HG02870 (cell line): ENCODE measurements around the gene XYLT2.
"Not testable (repeated sequence)": the region's sequence is repeated elsewhere in the genome, so short reads cannot be mapped to it uniquely, and the experiment has no call there.

ENCODE experiments used
- ATAC-seq: cut with Tn5 transposase; IDR thresholded peaks from one replicate; pipeline ENCODE4 v1.9.1; 2021; ENCODE audit warnings: mild to moderate bottlenecking, moderate library complexity; ENCODE audit not compliant: unreplicated experiment

XYLT2 gene

GRCh38 chr17:50345432-50346312 is at the start of gene XYLT2:
Gene XYLT2 (plus strand): TSS chr17:50346126. CDS start chr17:50346141, 15 bp downstream.
- peak; percentile 71 for ATAC-seq

DNA sequence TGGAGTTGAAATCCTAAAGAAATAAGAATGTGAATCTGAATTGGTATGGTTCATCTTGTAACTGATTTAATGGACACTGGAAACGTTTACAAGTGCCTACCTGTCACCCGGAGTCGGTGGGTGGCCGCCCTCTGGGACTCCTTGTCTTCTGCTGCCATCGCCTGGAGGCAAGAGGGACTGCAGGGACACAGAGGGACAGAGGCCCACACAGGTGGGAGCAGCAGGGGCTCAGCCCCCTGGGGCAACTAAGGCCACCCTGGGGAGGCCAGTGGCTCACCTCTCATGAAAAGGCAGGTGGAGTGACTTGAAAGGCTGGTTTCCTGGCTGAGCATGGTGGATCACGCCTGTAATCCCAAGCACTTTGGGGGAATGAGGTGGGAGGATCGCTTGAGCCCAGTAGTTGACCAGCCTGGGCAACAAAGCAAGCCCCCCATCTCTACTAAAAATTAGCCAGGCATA is 48.5 kb upstream of the XYLT2 start:
- ATAC-seq, result no peak

GRCh38 chr17:50298018-50298417 is 47.9 kb upstream of the XYLT2 start:
- ATAC-seq, result no peak

- ATAC-seq, result no peak
Measured at GRCh38 chr17:50299776-50300175, 46.1 kb upstream of the XYLT2 start.

- ATAC-seq, result not testable (repeated sequence)
Measured at GRCh38 chr17:50300824-50301223, 45.1 kb upstream of the XYLT2 start.

GRCh38 chr17:50301891-50302584 is 43.9 kb upstream of the XYLT2 start:
- no peak for ATAC-seq

DNA sequence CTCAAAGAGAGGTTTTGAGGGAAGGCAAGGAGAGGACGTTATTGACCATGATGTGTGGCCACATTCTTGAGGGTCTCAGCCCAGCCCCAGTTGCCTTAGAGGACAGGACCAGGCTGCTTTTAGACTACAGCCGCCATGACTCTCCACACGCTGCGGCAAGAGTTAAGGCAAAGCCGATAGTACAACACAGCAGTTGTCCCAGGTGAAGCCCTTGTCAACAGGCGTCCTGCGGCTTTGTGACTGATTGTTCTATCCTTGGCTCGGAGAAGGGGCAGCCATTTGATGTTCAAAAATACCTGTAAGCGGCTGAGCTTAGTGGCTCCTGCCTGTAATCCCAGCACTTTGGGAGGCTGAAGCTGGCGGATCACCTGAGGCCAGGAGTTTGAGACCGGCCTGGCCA is 42.9 kb upstream of the XYLT2 start:
- no peak for ATAC-seq

GRCh38 chr17:50303596-50303995 is 42.3 kb upstream of the XYLT2 start:
- ATAC-seq, result no peak

GRCh38 chr17:50304781-50305404 is 41.0 kb upstream of the XYLT2 start:
- ATAC-seq, result no peak

- no peak for ATAC-seq
Measured at GRCh38 chr17:50307654-50308053, 38.3 kb upstream of the XYLT2 start.

DNA sequence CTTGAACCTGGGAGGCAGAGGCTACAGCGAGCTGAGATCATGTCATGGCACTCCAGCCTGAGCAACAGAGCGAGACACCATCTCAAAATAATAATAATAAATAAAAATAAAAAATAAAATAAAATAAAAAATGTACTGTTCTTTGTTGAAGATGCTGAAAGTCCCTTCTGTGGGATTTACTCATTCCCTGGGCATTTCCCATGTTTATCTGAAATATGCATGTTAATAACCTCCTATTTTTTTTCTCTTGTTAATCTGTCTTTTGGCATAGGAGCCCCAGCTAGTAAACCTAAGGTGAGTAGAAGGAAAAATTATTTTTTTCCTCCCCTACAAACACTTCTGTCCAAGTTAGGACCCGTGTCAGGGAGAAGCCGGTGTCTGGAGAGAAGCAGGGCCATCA is 37.3 kb upstream of the XYLT2 start:
- no peak for ATAC-seq

DNA sequence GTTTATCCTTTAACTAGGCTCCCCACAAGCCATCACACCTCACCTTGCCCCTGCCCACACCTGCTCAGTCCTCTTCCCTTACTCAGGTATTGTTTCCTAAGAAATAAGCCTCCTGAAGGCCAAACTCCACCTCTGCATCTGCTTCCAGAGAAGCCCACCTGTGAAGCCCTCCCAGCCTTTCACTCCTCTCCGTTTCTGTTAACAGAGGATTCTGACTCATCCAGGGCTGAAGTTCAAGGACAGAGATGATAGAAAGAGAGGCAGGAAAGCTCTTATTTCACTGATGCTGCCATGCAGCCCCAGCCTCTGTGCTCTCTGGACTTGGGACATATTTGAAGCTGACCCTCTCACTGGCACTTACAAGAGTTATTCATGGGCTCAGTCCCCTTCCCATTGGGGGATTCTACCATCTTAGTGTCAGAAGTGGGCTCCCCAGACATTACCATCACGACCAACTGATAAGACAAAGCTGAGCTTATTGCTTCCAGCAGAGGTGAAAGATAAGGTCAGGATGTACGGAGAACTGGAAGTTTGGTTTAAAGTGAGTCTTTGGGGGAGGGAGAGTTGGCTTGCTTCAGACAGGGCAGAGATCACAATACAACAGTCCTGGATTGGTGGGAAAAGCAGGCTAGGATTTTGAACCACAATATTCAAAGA is 35.3 kb upstream of the XYLT2 start:
- ATAC-seq, result no peak

- no peak for ATAC-seq
Measured at GRCh38 chr17:50311112-50311460, 34.8 kb upstream of the XYLT2 start.

- ATAC-seq, result no peak
Measured at GRCh38 chr17:50311483-50311882, 34.4 kb upstream of the XYLT2 start.

GRCh38 chr17:50312308-50312707 is 33.6 kb upstream of the XYLT2 start:
- no peak for ATAC-seq

- ATAC-seq, result no peak
Measured at GRCh38 chr17:50314456-50315011, 31.4 kb upstream of the XYLT2 start.

DNA sequence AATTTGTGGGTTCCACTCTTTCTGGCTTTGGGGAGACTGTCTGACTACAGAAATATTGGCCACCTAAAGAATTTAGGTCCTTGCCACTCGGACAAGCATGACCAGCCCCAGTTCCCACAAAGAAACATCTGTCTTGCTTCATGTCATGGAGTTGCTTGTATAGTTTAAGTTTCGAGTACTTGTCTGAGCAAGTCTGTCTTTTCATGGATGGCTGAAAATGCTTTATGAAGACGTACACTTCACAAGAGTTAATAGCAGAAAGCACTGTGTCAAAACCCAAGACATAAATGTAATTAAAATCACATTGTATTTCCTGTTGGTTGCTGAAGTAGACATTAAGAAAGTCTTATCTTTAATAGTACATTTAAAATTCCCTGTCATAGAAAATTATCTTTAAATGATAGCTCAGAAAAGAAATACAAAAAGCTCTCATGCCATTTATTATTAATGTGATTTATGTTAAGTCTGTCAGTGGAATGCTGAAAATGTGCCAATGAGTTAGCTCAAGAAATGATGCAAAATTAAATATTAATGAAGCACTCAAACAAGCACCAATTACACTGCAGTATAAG is 29.8 kb upstream of the XYLT2 start:
- no peak for ATAC-seq

GRCh38 chr17:50316660-50317059 is 29.3 kb upstream of the XYLT2 start:
- not testable (repeated sequence) for ATAC-seq

GRCh38 chr17:50317121-50317520 is 28.8 kb upstream of the XYLT2 start:
- ATAC-seq, result no peak

DNA sequence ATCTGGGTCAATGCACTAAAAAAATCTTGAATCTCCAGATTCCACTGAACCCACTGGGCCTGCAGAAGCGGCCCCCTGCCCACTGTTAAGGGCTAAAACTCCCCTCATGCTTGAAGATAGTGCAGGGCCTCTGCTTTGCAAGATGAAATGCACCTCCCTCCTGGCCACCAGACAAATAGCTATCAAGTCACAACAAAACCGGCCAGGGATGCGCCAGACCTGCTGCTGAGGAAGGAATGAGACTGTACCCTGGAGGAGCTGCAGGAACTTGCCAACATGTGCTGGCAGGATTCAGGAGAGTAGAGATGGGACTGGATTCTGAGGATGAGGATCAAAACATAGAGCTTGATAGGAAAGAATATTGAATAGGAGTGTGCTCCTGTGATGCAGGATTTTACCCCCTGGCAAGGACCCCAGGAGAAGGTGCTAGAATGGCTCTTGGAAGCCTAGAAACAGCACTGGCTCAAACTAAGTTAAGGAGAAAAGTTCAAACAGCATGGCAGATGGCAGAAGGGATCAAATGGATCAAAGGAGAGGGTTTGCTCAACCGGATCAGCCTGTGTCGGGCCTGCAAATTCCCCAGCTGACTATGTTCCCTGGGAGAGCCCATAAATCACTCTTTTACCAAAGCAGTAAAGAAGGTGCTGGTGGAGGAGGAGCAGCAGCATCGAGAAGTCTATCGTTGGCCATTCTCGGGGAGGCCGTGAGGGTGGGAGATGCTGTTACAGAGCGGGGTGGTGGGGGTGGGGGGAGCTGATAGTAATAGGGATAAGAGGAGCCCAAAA is 27.2 kb upstream of the XYLT2 start:
- ATAC-seq, result no peak
